Measurements from ENCODE around the gene NEMP1. TPM values are rescaled to one million over a fixed set of nuclear protein-coding genes. Genes with fewer than 3 reads are reported as not detected.

The NEMP1 gene
- polyA plus RNA-seq, 1 donor (not counting 4 experiments of a cell fraction or from before 2014, with no cell fraction given) = 18.6 TPM

DNA sequence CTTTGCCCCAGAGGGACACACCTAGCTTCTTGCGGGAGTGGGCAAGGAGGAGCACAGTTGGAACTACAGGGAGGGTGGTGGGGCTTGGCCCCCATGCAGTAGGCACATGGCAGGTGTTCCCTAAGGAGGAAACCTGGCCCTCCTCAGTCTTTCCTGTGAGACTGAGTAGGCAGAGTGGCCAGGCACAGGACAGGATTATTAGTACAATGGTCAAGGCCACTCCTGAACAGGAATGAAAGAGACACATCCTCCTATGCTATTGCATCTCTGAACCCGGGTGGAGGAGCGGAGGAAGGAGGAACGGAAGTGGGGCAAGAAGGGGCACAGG, 29.5 kb downstream of the NEMP1 start:
- H4K20me1 ChIP-seq (ENCODE audit: control insufficient read depth, extremely low read depth, insufficient read depth, low read length) = no peaks in the 10 kb centered on the region
- TF ChIP-seq EZH2 (IDR thresholded peaks at IDR 0.05; ENCODE audit: low read length) = no peak
- no peak overlapping the region for H3K9ac ChIP-seq (ENCODE audit: control insufficient read depth, extremely low read depth, insufficient read depth, low read length)
- no peaks in the 10 kb centered on the region for H3K36me3 ChIP-seq (ENCODE audit: control insufficient read depth in 2 of 2, extremely low read depth in 1 of 2, insufficient read depth in 2 of 2, low read length in 2 of 2)
- H3K4me1 ChIP-seq (ENCODE audit: control insufficient read depth, extremely low read depth, insufficient read depth, low read length) = no peaks in the 10 kb centered on the region
- DNase-seq (ENCODE audit: low read depth, low spot score) (no peak), FAIRE-seq (no peak)
- H2AFZ ChIP-seq (ENCODE audit: control insufficient read depth, low read length) = no peak overlapping the region
- no peaks in the 10 kb centered on the region for H3K9me1 ChIP-seq (ENCODE audit: control insufficient read depth, extremely low read depth, insufficient read depth, low read length)
- no peaks in the 10 kb centered on the region for H3K9me3 ChIP-seq (ENCODE audit: control insufficient read depth, low read depth, low read length)
- no peak overlapping the region for H3K4me2 ChIP-seq (ENCODE audit: control insufficient read depth, extremely low read depth, insufficient read depth, low read depth, low read length)
- no peak overlapping the region for H3K4me3 ChIP-seq (ENCODE audit: control insufficient read depth in 2 of 3, extremely low read depth in 1 of 3, insufficient read depth in 2 of 3, low read depth in 1 of 3, low read length in 3 of 3)
- H3K27me3 ChIP-seq (ENCODE audit: control insufficient read depth, extremely low read depth, insufficient read depth, low read length) = peaks cover 20% of the 10 kb centered on the region
- no peaks in the 10 kb centered on the region for H3K79me2 ChIP-seq (ENCODE audit: control insufficient read depth, insufficient read depth, low read length)
- no peak overlapping the region for H3K27ac ChIP-seq (ENCODE audit: control insufficient read depth, insufficient read depth, low read length)
- dilution Hi-C loops (cut with MboI; ENCODE audit: extremely low pct_ligation_motif_present, low sequenced_read_pairs) = no loop called here

GRCh38 chr12:57048423-57049118, 30.0 kb downstream of the NEMP1 start:
- Histone ChIP-seq H3K9me1 (ENCODE audit: control insufficient read depth, extremely low read depth, insufficient read depth, low read length) (no peaks in the 10 kb centered on the region), H3K36me3 (ENCODE audit: control insufficient read depth in 2 of 2, extremely low read depth in 1 of 2, insufficient read depth in 2 of 2, low read length in 2 of 2) (no peaks in the 10 kb centered on the region), H3K27me3 (ENCODE audit: control insufficient read depth, extremely low read depth, insufficient read depth, low read length) (peaks cover 20% of the 10 kb centered on the region), H3K9me3 (ENCODE audit: control insufficient read depth, low read depth, low read length) (no peaks in the 10 kb centered on the region), H3K4me3 (ENCODE audit: control insufficient read depth in 2 of 3, extremely low read depth in 1 of 3, insufficient read depth in 2 of 3, low read depth in 1 of 3, low read length in 3 of 3) (no peak overlapping the region), H3K9ac (ENCODE audit: control insufficient read depth, extremely low read depth, insufficient read depth, low read length) (no peak overlapping the region), H3K4me1 (ENCODE audit: control insufficient read depth, extremely low read depth, insufficient read depth, low read length) (no peaks in the 10 kb centered on the region), H3K79me2 (ENCODE audit: control insufficient read depth, insufficient read depth, low read length) (no peaks in the 10 kb centered on the region), H3K27ac (ENCODE audit: control insufficient read depth, insufficient read depth, low read length) (no peak overlapping the region), H4K20me1 (ENCODE audit: control insufficient read depth, extremely low read depth, insufficient read depth, low read length) (no peaks in the 10 kb centered on the region), H2AFZ (ENCODE audit: control insufficient read depth, low read length) (no peak overlapping the region), H3K4me2 (ENCODE audit: control insufficient read depth, extremely low read depth, insufficient read depth, low read depth, low read length) (no peak overlapping the region)
- TF ChIP-seq EZH2 (IDR thresholded peaks at IDR 0.05; ENCODE audit: low read length) = no peak
- FAIRE-seq (no peak), DNase-seq (ENCODE audit: low read depth, low spot score) (no peak)
- dilution Hi-C loops (cut with MboI; ENCODE audit: extremely low pct_ligation_motif_present, low sequenced_read_pairs) = no loop called here

DNA sequence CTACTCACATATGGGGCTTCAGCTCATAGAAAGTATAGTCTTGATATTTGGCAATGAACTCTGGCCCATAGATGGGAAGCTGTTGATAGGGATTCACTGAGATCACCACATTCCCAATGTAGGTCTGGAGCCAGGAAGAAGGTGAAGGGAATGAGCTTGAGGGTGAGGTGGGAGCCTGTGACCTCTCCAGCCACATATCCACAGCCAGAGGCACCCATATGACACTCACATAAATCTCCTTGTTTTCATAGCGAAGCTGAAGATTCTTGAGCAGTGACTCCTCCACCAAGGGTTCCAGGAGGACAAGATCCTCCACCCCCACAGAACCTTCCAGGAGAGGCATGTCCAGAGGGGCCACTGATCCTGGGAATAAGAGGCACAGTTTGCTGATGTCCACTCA, 30.6 kb downstream of the NEMP1 start:
- no peak for DNase-seq (ENCODE audit: low read depth, low spot score)
- Histone ChIP-seq H2AFZ (ENCODE audit: control insufficient read depth, low read length) (no peak overlapping the region), H3K36me3 (ENCODE audit: control insufficient read depth in 2 of 2, extremely low read depth in 1 of 2, insufficient read depth in 2 of 2, low read length in 2 of 2) (no peaks in the 10 kb centered on the region), H3K4me3 (ENCODE audit: control insufficient read depth in 2 of 3, extremely low read depth in 1 of 3, insufficient read depth in 2 of 3, low read depth in 1 of 3, low read length in 3 of 3) (no peak overlapping the region), H3K27me3 (ENCODE audit: control insufficient read depth, extremely low read depth, insufficient read depth, low read length) (peaks cover 20% of the 10 kb centered on the region), H3K9me1 (ENCODE audit: control insufficient read depth, extremely low read depth, insufficient read depth, low read length) (no peaks in the 10 kb centered on the region), H3K4me2 (ENCODE audit: control insufficient read depth, extremely low read depth, insufficient read depth, low read depth, low read length) (no peak overlapping the region), H3K27ac (ENCODE audit: control insufficient read depth, insufficient read depth, low read length) (no peak overlapping the region), H3K79me2 (ENCODE audit: control insufficient read depth, insufficient read depth, low read length) (no peaks in the 10 kb centered on the region), H4K20me1 (ENCODE audit: control insufficient read depth, extremely low read depth, insufficient read depth, low read length) (no peaks in the 10 kb centered on the region), H3K9me3 (ENCODE audit: control insufficient read depth, low read depth, low read length) (no peaks in the 10 kb centered on the region), H3K9ac (ENCODE audit: control insufficient read depth, extremely low read depth, insufficient read depth, low read length) (no peak overlapping the region), H3K4me1 (ENCODE audit: control insufficient read depth, extremely low read depth, insufficient read depth, low read length) (no peaks in the 10 kb centered on the region)
- dilution Hi-C loops (cut with MboI; ENCODE audit: extremely low pct_ligation_motif_present, low sequenced_read_pairs) = no loop called here
- TF ChIP-seq, protein P1, sequence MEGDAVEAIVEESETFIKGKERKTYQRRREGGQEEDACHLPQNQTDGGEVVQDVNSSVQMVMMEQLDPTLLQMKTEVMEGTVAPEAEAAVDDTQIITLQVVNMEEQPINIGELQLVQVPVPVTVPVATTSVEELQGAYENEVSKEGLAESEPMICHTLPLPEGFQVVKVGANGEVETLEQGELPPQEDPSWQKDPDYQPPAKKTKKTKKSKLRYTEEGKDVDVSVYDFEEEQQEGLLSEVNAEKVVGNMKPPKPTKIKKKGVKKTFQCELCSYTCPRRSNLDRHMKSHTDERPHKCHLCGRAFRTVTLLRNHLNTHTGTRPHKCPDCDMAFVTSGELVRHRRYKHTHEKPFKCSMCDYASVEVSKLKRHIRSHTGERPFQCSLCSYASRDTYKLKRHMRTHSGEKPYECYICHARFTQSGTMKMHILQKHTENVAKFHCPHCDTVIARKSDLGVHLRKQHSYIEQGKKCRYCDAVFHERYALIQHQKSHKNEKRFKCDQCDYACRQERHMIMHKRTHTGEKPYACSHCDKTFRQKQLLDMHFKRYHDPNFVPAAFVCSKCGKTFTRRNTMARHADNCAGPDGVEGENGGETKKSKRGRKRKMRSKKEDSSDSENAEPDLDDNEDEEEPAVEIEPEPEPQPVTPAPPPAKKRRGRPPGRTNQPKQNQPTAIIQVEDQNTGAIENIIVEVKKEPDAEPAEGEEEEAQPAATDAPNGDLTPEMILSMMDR (optimal IDR thresholded peaks at IDR 0.05 in 1 of 3, IDR thresholded peaks at IDR 0.05 in 1 of 3, conservative IDR thresholded peaks at IDR 0.05 in 1 of 3; ENCODE audit: extremely low read depth in 1 of 3, insufficient read depth in 2 of 3, low read length in 3 of 3) = no peak
- TF ChIP-seq EZH2 (IDR thresholded peaks at IDR 0.05; ENCODE audit: low read length) = no peak
- FAIRE-seq = no peak
